HepG2 (cell line): ENCODE data around the gene ANO9. TPM values are rescaled to one million over a fixed set of nuclear protein-coding genes. Genes with fewer than 3 reads are reported as not detected.
A peak's percentile ranks its signal among the peaks of the same experiment; 100 is the strongest.

Experiments used
- DMTF1 ChIP-seq: sonication (generic); formaldehyde crosslinking; IDR thresholded peaks from 2 replicates; pipeline ENCODE4 v1.4.0; 2020; ENCODE audit warnings: mild to moderate bottlenecking, missing genetic modification reagents
- MAFK ChIP-seq, 2 experiments: IDR thresholded peaks in 1 of 2; conservative IDR thresholded peaks in 1 of 2; 2 replicates each; pipeline ENCODE4 v1.6.1; 2011; ENCODE audit warnings: improper control_type of control experiment in 2 of 2, low read length in 2 of 2
- MTA3 ChIP-seq: sonication (generic); formaldehyde crosslinking; IDR thresholded peaks from 2 replicates; pipeline ENCODE4 v1.4.0; 2020; ENCODE audit warnings: missing genetic modification reagents
- MXD3 ChIP-seq: IDR thresholded peaks from 2 replicates; pipeline ENCODE4 v1.6.1; 2016; ENCODE audit warnings: mild to moderate bottlenecking, missing biosample characterization, missing genetic modification reagents
- NFE2 ChIP-seq: sonication (generic); formaldehyde crosslinking; IDR thresholded peaks from 2 replicates; pipeline ENCODE4 v1.4.0; 2020; ENCODE audit warnings: missing genetic modification reagents
- NFIC ChIP-seq: IDR thresholded peaks from 2 replicates; pipeline ENCODE4 v1.6.1; 2012; ENCODE audit warnings: mild to moderate bottlenecking, low read length, inconsistent platforms
- NFKBIZ ChIP-seq: IDR thresholded peaks from 2 replicates; pipeline ENCODE4 v1.6.1; 2018; ENCODE audit warnings: missing genetic modification reagents, missing compliant biosample characterization
- NR0B2 ChIP-seq: sonication (generic); formaldehyde crosslinking; IDR thresholded peaks from 2 replicates; pipeline ENCODE4 v1.4.0; 2020; ENCODE audit warnings: mild to moderate bottlenecking, missing genetic modification reagents
- SCMH1 ChIP-seq: sonication (generic); formaldehyde crosslinking; IDR thresholded peaks from 2 replicates; pipeline ENCODE4 v1.9.0; 2021; ENCODE audit warnings: missing genetic modification reagents, mild to moderate bottlenecking, borderline replicate concordance
- SMAD1 ChIP-seq: sonication (generic); formaldehyde crosslinking; IDR thresholded peaks from 2 replicates; pipeline ENCODE4 v1.4.0; 2020; ENCODE audit warnings: missing genetic modification reagents, low read depth, mild to moderate bottlenecking, borderline replicate concordance
- TAF1 ChIP-seq: sonication (generic); formaldehyde crosslinking; IDR thresholded peaks from 2 replicates; pipeline ENCODE4 v1.4.0; 2020; ENCODE audit warnings: missing genetic modification reagents
- ZBTB49 ChIP-seq: sonication (generic); formaldehyde crosslinking; IDR thresholded peaks from 2 replicates; pipeline ENCODE4 v1.4.0; 2020; ENCODE audit warnings: missing genetic modification reagents, borderline replicate concordance
- ZNF160 ChIP-seq: sonication (generic); formaldehyde crosslinking; IDR thresholded peaks from 2 replicates; pipeline ENCODE4 v1.8.0; 2022; ENCODE audit warnings: mild to moderate bottlenecking, inconsistent platforms, missing genetic modification reagents
- ZNF264 ChIP-seq: sonication (generic); formaldehyde crosslinking; IDR thresholded peaks from 2 replicates; pipeline ENCODE4 v1.4.0; 2020; ENCODE audit warnings: missing genetic modification reagents
- ZNF367 ChIP-seq: sonication (generic); formaldehyde crosslinking; IDR thresholded peaks from 2 replicates; pipeline ENCODE4 v1.4.0; 2020; ENCODE audit warnings: missing genetic modification reagents, borderline replicate concordance
- ZNF441 ChIP-seq: sonication (generic); formaldehyde crosslinking; IDR thresholded peaks from 2 replicates; pipeline ENCODE4 v1.7.0; 2021; ENCODE audit warnings: missing genetic modification reagents, borderline replicate concordance
- ZSCAN29 ChIP-seq: sonication (generic); formaldehyde crosslinking; conservative IDR thresholded peaks from 2 replicates; pipeline ENCODE4 v1.4.0; 2020; ENCODE audit warnings: mild to moderate bottlenecking, missing genetic modification reagents
- polyA plus RNA-seq, 8 experiments: library from polyadenylated mRNA; depleted of rRNA in 3 of 8; stranded (reverse) in 7 of 8; unstranded in 1 of 8; fragments of >200 nt; fragmentation: Illumina TruSeq in 4 of 8; extraction: Trizol in 4 of 8; gene quantifications; 2 replicates each; pipeline versions ENCODE4 v1.2.1 to v1.2.3, GENCODE V29; 2011 to 2016; ENCODE audit warnings: low read depth in 4 of 8, missing spikeins in 1 of 8, mixed read lengths in 1 of 8; ENCODE audit not compliant: insufficient read depth in 1 of 8
- total RNA-seq, 5 experiments: library from RNA; depleted of rRNA; stranded (reverse); fragments of >200 nt; fragmentation: Illumina TruSeq; extraction: Trizol; gene quantifications; 2 replicates each; pipeline ENCODE4 v1.2.3, GENCODE V29; 2016; ENCODE audit warnings: low read depth in 1 of 5
- TF ChIP-seq, protein P1 (sequence below): sonication (generic); formaldehyde crosslinking; conservative IDR thresholded peaks from 2 replicates; pipeline ENCODE4 v1.4.0; 2020; ENCODE audit warnings: mild to moderate bottlenecking, missing genetic modification reagents, moderate library complexity
- TF ChIP-seq, protein P2 (sequence below): IDR thresholded peaks from 2 replicates; pipeline ENCODE4 v1.6.1; 2012; ENCODE audit warnings: inconsistent platforms

Gene ANO9
- total and polyA plus RNA-seq, 2 of the 13 experiments (the other 11 are each of a cell fraction or from before 2014, with no cell fraction given): 8.9 to 14.3 TPM

DNA sequence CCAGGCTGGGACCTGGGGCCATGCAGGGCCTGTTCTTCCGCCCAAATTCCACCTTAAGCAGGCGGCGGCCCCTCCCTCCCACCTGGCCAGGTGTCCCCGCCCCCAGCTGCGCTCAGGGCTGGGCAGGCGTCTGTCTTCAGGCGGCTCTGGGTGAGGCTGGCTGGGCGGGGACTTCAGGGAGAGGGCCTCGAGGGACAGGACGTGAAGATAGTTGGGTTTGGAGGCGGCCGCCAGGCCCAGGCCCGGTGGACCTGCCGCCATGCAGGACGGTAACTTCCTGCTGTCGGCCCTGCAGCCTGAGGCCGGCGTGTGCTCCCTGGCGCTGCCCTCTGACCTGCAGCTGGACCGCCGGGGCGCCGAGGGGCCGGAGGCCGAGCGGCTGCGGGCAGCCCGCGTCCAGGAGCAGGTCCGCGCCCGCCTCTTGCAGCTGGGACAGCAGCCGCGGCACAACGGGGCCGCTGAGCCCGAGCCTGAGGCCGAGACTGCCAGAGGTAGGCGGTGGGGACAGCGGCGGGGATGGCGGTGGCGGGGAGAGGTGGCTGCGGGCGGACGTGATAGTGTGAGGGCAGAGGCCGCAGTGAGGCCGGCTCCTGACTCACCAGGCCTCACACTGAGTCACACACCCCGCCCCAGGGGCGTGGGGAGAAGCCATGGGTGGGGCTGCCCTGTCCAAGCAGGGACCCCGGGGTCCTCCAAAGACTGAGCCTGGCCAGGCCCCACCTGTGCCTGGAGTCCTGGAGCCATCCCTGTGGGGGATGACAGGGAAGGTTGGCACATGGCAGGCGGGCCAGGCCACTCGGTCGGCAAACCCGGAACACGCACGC, 47.6 kb downstream of the ANO9 start, which contains the start of gene PKP3 (continued):
- TF ChIP-seq DMTF1 (CRISPR knock-in tag) (no peak), NFE2 (CRISPR knock-in tag) (no peak), ZBTB49 (CRISPR knock-in tag) (no peak), MXD3 (CRISPR knock-in tag) (no peak; the same call in 1 of the 2 replicates), TAF1 (CRISPR knock-in tag) (peak; percentile 56), NR0B2 (CRISPR knock-in tag) (no peak), ZNF441 (CRISPR knock-in tag) (no peak), SMAD1 (CRISPR knock-in tag) (0 out of 2 replicates have a peak, but pooled peaks have one; percentile 51), MAFK (conservative IDR thresholded peaks at IDR 0.05 in 1 of 2, IDR thresholded peaks at IDR 0.05 in 1 of 2; ENCODE audit: low read length in 2 of 2) (no peak), SCMH1 (no peak), NFKBIZ (CRISPR knock-in tag) (no peak), ZNF160 (CRISPR knock-in tag) (no peak), ZSCAN29 (CRISPR knock-in tag) (no peak), NFIC (no peak), ZNF264 (no peak), ZNF367 (no peak), MTA3 (CRISPR knock-in tag) (no peak)
- TF ChIP-seq, protein P1, sequence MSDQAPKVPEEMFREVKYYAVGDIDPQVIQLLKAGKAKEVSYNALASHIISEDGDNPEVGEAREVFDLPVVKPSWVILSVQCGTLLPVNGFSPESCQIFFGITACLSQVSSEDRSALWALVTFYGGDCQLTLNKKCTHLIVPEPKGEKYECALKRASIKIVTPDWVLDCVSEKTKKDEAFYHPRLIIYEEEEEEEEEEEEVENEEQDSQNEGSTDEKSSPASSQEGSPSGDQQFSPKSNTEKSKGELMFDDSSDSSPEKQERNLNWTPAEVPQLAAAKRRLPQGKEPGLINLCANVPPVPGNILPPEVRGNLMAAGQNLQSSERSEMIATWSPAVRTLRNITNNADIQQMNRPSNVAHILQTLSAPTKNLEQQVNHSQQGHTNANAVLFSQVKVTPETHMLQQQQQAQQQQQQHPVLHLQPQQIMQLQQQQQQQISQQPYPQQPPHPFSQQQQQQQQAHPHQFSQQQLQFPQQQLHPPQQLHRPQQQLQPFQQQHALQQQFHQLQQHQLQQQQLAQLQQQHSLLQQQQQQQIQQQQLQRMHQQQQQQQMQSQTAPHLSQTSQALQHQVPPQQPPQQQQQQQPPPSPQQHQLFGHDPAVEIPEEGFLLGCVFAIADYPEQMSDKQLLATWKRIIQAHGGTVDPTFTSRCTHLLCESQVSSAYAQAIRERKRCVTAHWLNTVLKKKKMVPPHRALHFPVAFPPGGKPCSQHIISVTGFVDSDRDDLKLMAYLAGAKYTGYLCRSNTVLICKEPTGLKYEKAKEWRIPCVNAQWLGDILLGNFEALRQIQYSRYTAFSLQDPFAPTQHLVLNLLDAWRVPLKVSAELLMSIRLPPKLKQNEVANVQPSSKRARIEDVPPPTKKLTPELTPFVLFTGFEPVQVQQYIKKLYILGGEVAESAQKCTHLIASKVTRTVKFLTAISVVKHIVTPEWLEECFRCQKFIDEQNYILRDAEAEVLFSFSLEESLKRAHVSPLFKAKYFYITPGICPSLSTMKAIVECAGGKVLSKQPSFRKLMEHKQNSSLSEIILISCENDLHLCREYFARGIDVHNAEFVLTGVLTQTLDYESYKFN: peak; percentile 41; the same call in 1 of the 2 replicates
- TF ChIP-seq, protein P2, sequence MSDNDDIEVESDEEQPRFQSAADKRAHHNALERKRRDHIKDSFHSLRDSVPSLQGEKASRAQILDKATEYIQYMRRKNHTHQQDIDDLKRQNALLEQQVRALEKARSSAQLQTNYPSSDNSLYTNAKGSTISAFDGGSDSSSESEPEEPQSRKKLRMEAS: peak; percentile 79
